ENCODE measurements around the gene MRGPRF. TPM values are rescaled to one million over a fixed set of nuclear protein-coding genes. Genes with fewer than 3 reads are reported as not detected.

MRGPRF gene
- total RNA-seq = under 1 TPM; under 0.01 to 0.33 TPM

DNA sequence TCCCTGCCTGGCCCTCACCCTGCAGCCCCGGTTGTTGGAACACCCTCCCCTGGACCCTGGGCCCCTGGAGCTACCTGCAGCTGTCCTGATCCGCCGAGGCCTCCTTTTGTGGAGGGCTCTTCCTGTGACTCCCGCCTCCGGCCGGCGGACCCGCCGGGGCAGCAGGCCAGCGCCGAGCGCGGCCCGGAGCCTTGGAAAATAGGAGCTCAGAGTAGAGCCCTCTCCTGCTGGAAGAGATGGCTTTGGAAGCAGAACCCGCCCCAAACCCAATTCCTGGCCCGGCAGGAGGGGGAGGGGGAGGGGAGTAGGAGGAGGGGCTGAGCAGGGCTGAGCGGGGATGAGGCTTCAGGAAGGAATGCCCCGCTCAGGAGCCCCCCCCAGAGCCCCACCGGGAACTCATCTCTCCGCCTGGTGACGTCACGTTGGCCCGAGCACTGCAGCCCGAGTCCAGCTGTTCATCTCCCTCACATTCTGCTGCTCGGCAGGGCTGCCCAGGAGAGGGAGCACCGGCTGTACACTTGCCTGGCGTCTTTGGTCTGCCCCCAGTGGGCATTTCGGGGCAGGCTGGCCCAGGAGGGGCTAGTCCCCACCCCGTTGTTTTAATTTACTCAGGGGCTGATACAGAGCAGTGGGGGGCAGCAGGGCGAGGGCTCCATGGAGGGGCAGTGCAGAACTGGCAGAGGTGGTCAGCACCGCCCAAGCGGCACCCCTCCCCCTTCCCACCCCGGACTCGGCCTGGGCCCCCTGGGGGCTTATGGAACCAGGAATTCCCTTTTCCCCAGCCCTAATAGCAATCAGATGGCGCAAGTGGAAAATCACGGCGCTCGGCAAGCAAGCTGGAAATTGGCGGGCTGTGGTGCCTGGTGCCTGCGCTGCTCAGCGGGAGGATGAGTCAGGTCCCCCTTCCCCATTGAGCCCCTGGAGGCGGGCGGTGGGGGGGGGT lies at the start of gene MRGPRF:
TSS of gene MRGPRF (minus strand) at position 238 of the 943 bp plus-strand sequence. CDS start 3,345 bp downstream, outside the sequence.

GRCh38 chr11:69048694-69049489 lies 35.8 kb upstream of the MRGPRF start, which contains the start of gene TPCN2:
Gene TPCN2, plus strand, starts transcription at chr11:69048932. Its CDS starts 66 bp downstream, at chr11:69048998.

GRCh38 chr11:68980776-68981065 lies 32.3 kb downstream of the MRGPRF start, which contains the start of gene MRGPRD:
Gene MRGPRD, minus strand, starts transcription at chr11:68980986. Its CDS starts 0 bp downstream, at chr11:68980986.

Other genes starting within 250 kb of the MRGPRF start
- gene CPT1A, start 171.3 kb downstream of the MRGPRF start, total RNA-seq = 10 to 100 TPM; 33.4 to 46.6 TPM
- gene MRPL21, start 109.4 kb downstream of the MRGPRF start, total RNA-seq = 10 to 100 TPM; 38.9 to 81.6 TPM
- gene IGHMBP2, start 109.4 kb downstream of the MRGPRF start, total RNA-seq = 10 to 100 TPM; 14.5 to 18.3 TPM
- gene MRGPRD, start 32.3 kb downstream of the MRGPRF start, total RNA-seq = not detected
- 100 to 1,000 TPM in 1 of 2 donors, 10 to 100 TPM in 1; 80.3 to 132 TPM for gene TPCN2, start 35.7 kb upstream of the MRGPRF start, total RNA-seq
- under 1 TPM; under 0.01 to 0.34 TPM for gene SMIM38, start 142.7 kb upstream of the MRGPRF start, total RNA-seq